ENCODE data around the gene KRTAP6-1.

Gene KRTAP6-1

GRCh38 chr21:30638686-30639085, 25.0 kb upstream of the KRTAP6-1 start:
- Histone ChIP-seq H3K18ac (ENCODE audit: low read length) (no peak overlapping the region), H3K4me3 (ENCODE audit: low read depth, low read length) (no peak overlapping the region), H3K79me1 (ENCODE audit: low read length) (no peaks in the 10 kb centered on the region), H2AFZ (ENCODE audit: insufficient read depth, low read length, poor library complexity) (no peak overlapping the region), H2BK5ac (ENCODE audit: low read depth, low read length, poor library complexity) (no peak overlapping the region), H3K9me3 (ENCODE audit: insufficient read depth, low read depth, low read length) (no peaks in the 10 kb centered on the region), H4K91ac (ENCODE audit: low read depth, low read length) (no peak overlapping the region), H3K14ac (ENCODE audit: low read length) (no peak overlapping the region), H3K4ac (ENCODE audit: low read depth, low read length) (no peak overlapping the region), H3K23ac (ENCODE audit: low read length) (no peak overlapping the region), H3K27ac (ENCODE audit: low read depth, low read length) (no peak overlapping the region), H4K8ac (ENCODE audit: low read depth, low read length) (no peak overlapping the region), H2AK5ac (ENCODE audit: low read length) (no peak overlapping the region), H3K79me2 (ENCODE audit: control insufficient read depth, insufficient read depth, low read length, poor library complexity) (no peaks in the 10 kb centered on the region), H3K36me3 (ENCODE audit: control insufficient read depth in 1 of 2, insufficient read depth in 2 of 2, low read length in 2 of 2) (no peaks in the 10 kb centered on the region), H4K12ac (ENCODE audit: low read depth, low read length) (no peak overlapping the region), H3K4me1 (ENCODE audit: control insufficient read depth in 1 of 2, insufficient read depth in 2 of 2, low read length in 2 of 2) (no peaks in the 10 kb centered on the region), H2BK12ac (ENCODE audit: low read length) (no peak overlapping the region), H3K9ac (ENCODE audit: low read length) (no peak overlapping the region), H3K4me2 (ENCODE audit: low read length) (no peak overlapping the region), H3K27me3 (ENCODE audit: insufficient read depth, low read length) (no peaks in the 10 kb centered on the region), H2BK120ac (ENCODE audit: insufficient read depth, low read length, poor library complexity) (no peak overlapping the region)
- no CpG with 5 or more reads among the region's 3 CpGs for WGBS (ENCODE audit: extremely low coverage, insufficient coverage, insufficient read length)
- no peak for DNase-seq

- Histone ChIP-seq H3K79me1 (ENCODE audit: low read length) (no peaks in the 10 kb centered on the region), H3K9ac (ENCODE audit: low read length) (no peak within 1 kb of the TSS), H2BK12ac (ENCODE audit: low read length) (no peak within 1 kb of the TSS), H3K4me2 (ENCODE audit: low read length) (no peak within 1 kb of the TSS), H3K4me3 (ENCODE audit: low read depth, low read length) (no peak within 1 kb of the TSS), H3K23ac (ENCODE audit: low read length) (no peak within 1 kb of the TSS), H3K9me3 (ENCODE audit: insufficient read depth, low read depth, low read length) (no peaks in the 10 kb centered on the region), H3K79me2 (ENCODE audit: control insufficient read depth, insufficient read depth, low read length, poor library complexity) (no peaks in the 10 kb centered on the region), H4K12ac (ENCODE audit: low read depth, low read length) (no peak within 1 kb of the TSS), H4K91ac (ENCODE audit: low read depth, low read length) (no peak within 1 kb of the TSS), H3K27ac (ENCODE audit: low read depth, low read length) (no peak within 1 kb of the TSS), H2BK5ac (ENCODE audit: low read depth, low read length, poor library complexity) (no peak within 1 kb of the TSS), H3K14ac (ENCODE audit: low read length) (no peak within 1 kb of the TSS), H2BK120ac (ENCODE audit: insufficient read depth, low read length, poor library complexity) (no peak within 1 kb of the TSS), H3K4me1 (ENCODE audit: control insufficient read depth in 1 of 2, insufficient read depth in 2 of 2, low read length in 2 of 2) (no peaks in the 10 kb centered on the region), H3K27me3 (ENCODE audit: insufficient read depth, low read length) (no peaks in the 10 kb centered on the region), H3K36me3 (ENCODE audit: control insufficient read depth in 1 of 2, insufficient read depth in 2 of 2, low read length in 2 of 2) (no peaks in the 10 kb centered on the region), H2AK5ac (ENCODE audit: low read length) (no peak within 1 kb of the TSS), H3K18ac (ENCODE audit: low read length) (no peak within 1 kb of the TSS), H2AFZ (ENCODE audit: insufficient read depth, low read length, poor library complexity) (no peak within 1 kb of the TSS), H3K4ac (ENCODE audit: low read depth, low read length) (no peak within 1 kb of the TSS), H4K8ac (ENCODE audit: low read depth, low read length) (no peak within 1 kb of the TSS)
- no peak for DNase-seq
- whole genome bisulfite sequencing (ENCODE audit: extremely low coverage, insufficient coverage, insufficient read length): no CpG with 5 or more reads among the region's 1 CpG
Measured at GRCh38 chr21:30634906-30635305, 21.2 kb upstream of the KRTAP6-1 start, which contains the start of gene KRTAP20-2. Gene KRTAP20-2, plus strand, starts transcription at chr21:30635206. Its CDS starts 58 bp downstream, at chr21:30635264.

GRCh38 chr21:30629200-30629599, 15.5 kb upstream of the KRTAP6-1 start:
- Histone ChIP-seq H3K36me3 (ENCODE audit: control insufficient read depth in 1 of 2, insufficient read depth in 2 of 2, low read length in 2 of 2) (no peaks in the 10 kb centered on the region), H3K4me2 (ENCODE audit: low read length) (no peak overlapping the region), H2BK120ac (ENCODE audit: insufficient read depth, low read length, poor library complexity) (no peak overlapping the region), H2AK5ac (ENCODE audit: low read length) (no peak overlapping the region), H4K91ac (ENCODE audit: low read depth, low read length) (no peak overlapping the region), H3K14ac (ENCODE audit: low read length) (no peak overlapping the region), H2BK5ac (ENCODE audit: low read depth, low read length, poor library complexity) (no peak overlapping the region), H3K9ac (ENCODE audit: low read length) (no peak overlapping the region), H3K18ac (ENCODE audit: low read length) (no peak overlapping the region), H3K4me1 (ENCODE audit: control insufficient read depth in 1 of 2, insufficient read depth in 2 of 2, low read length in 2 of 2) (no peaks in the 10 kb centered on the region), H3K9me3 (ENCODE audit: insufficient read depth, low read depth, low read length) (no peaks in the 10 kb centered on the region), H3K79me2 (ENCODE audit: control insufficient read depth, insufficient read depth, low read length, poor library complexity) (no peaks in the 10 kb centered on the region), H4K8ac (ENCODE audit: low read depth, low read length) (no peak overlapping the region), H3K27ac (ENCODE audit: low read depth, low read length) (no peak overlapping the region), H4K12ac (ENCODE audit: low read depth, low read length) (no peak overlapping the region), H3K27me3 (ENCODE audit: insufficient read depth, low read length) (no peaks in the 10 kb centered on the region), H3K4ac (ENCODE audit: low read depth, low read length) (no peak overlapping the region), H2BK12ac (ENCODE audit: low read length) (no peak overlapping the region), H3K79me1 (ENCODE audit: low read length) (no peaks in the 10 kb centered on the region), H2AFZ (ENCODE audit: insufficient read depth, low read length, poor library complexity) (no peak overlapping the region), H3K23ac (ENCODE audit: low read length) (no peak overlapping the region), H3K4me3 (ENCODE audit: low read depth, low read length) (no peak overlapping the region)
- no peak for DNase-seq
- no CpG with 5 or more reads among the region's 1 CpG for WGBS (ENCODE audit: extremely low coverage, insufficient coverage, insufficient read length)

- H4K91ac ChIP-seq (ENCODE audit: low read depth, low read length): no peak overlapping the region
- no peaks in the 10 kb centered on the region for H3K27me3 ChIP-seq (ENCODE audit: insufficient read depth, low read length)
- H3K36me3 ChIP-seq (ENCODE audit: control insufficient read depth in 1 of 2, insufficient read depth in 2 of 2, low read length in 2 of 2): no peaks in the 10 kb centered on the region
- H3K4me3 ChIP-seq (ENCODE audit: low read depth, low read length): no peak overlapping the region
- H3K27ac ChIP-seq (ENCODE audit: low read depth, low read length): no peak overlapping the region
- no peak overlapping the region for H3K23ac ChIP-seq (ENCODE audit: low read length)
- H3K9me3 ChIP-seq (ENCODE audit: insufficient read depth, low read depth, low read length): peaks cover 1% of the 10 kb centered on the region
- no peak overlapping the region for H3K9ac ChIP-seq (ENCODE audit: low read length)
- WGBS (ENCODE audit: extremely low coverage, insufficient coverage, insufficient read length): no CpG with 5 or more reads among the region's 4 CpGs
- H3K79me1 ChIP-seq (ENCODE audit: low read length): no peaks in the 10 kb centered on the region
- H2BK12ac ChIP-seq (ENCODE audit: low read length): no peak overlapping the region
- no peak overlapping the region for H3K18ac ChIP-seq (ENCODE audit: low read length)
- no peak overlapping the region for H2BK120ac ChIP-seq (ENCODE audit: insufficient read depth, low read length, poor library complexity)
- H2AK5ac ChIP-seq (ENCODE audit: low read length): no peak overlapping the region
- no peaks in the 10 kb centered on the region for H3K4me1 ChIP-seq (ENCODE audit: control insufficient read depth in 1 of 2, insufficient read depth in 2 of 2, low read length in 2 of 2)
- H3K4me2 ChIP-seq (ENCODE audit: low read length): no peak overlapping the region
- no peak overlapping the region for H3K14ac ChIP-seq (ENCODE audit: low read length)
- no peak overlapping the region for H3K4ac ChIP-seq (ENCODE audit: low read depth, low read length)
- H4K12ac ChIP-seq (ENCODE audit: low read depth, low read length): no peak overlapping the region
- no peak overlapping the region for H2AFZ ChIP-seq (ENCODE audit: insufficient read depth, low read length, poor library complexity)
- H2BK5ac ChIP-seq (ENCODE audit: low read depth, low read length, poor library complexity): no peak overlapping the region
- no peaks in the 10 kb centered on the region for H3K79me2 ChIP-seq (ENCODE audit: control insufficient read depth, insufficient read depth, low read length, poor library complexity)
- H4K8ac ChIP-seq (ENCODE audit: low read depth, low read length): no peak overlapping the region
- DNase-seq: no peak
Measured at GRCh38 chr21:30628109-30628508, 14.4 kb upstream of the KRTAP6-1 start.
